WTC11 (cell line): ENCODE measurements around the gene ACIN1. TPM values are rescaled to one million over a fixed set of nuclear protein-coding genes. Genes with fewer than 3 reads are reported as not detected.

ENCODE experiments used
- ATAC-seq: fragments of 200-7000 bp; cut with Tn5 transposase; 2 replicates; pipeline ENCODE4 v1.10.0; 2021; ENCODE audit warnings: mild to moderate bottlenecking, moderate library complexity
- CTCF ChIA-PET: fragments of 300-600 bp; sonication (Branson Sonifier 250); formaldehyde crosslinking; loops from one replicate; lab custom pipeline; 2021; ENCODE audit warnings: antibody characterized with exemption; lab: Charles Lee
- POLR2A ChIA-PET: fragments of 350-600 bp; sonication (Branson Sonifier 250); formaldehyde crosslinking; loops from one replicate; lab custom pipeline; 2021; ENCODE audit warnings: antibody characterized with exemption; lab: Charles Lee
- DNase-seq: peaks from one replicate; pipeline ENCODE4 v3.0.0; 2021; ENCODE audit warnings: low spot score
- H3K27ac Mint-ChIP-seq: 2 replicates; pipeline ENCODE4 v1.8.0; 2021; ENCODE audit warnings: mixed read lengths
- H3K27me3 Mint-ChIP-seq: 2 replicates; pipeline ENCODE4 v1.8.0; 2021; ENCODE audit warnings: low read depth, mild to moderate bottlenecking, moderate library complexity, mixed read lengths
- H3K36me3 Mint-ChIP-seq: 2 replicates; pipeline ENCODE4 v1.8.0; 2021; ENCODE audit warnings: mixed read lengths
- H3K4me1 Mint-ChIP-seq: 2 replicates; pipeline ENCODE4 v1.8.0; 2022; ENCODE audit warnings: mixed read lengths
- H3K4me3 Mint-ChIP-seq: 2 replicates; pipeline ENCODE4 v1.8.0; 2021; ENCODE audit warnings: mild to moderate bottlenecking, moderate library complexity, mixed read lengths
- H3K9me3 Mint-ChIP-seq: 2 replicates; pipeline ENCODE4 v1.8.0; 2021; ENCODE audit warnings: mixed read lengths
- ATF1 ChIP-seq: sonication (generic); formaldehyde crosslinking; IDR thresholded peaks from 2 replicates; pipeline ENCODE4 v1.8.1; 2023; ENCODE audit warnings: mild to moderate bottlenecking, moderate library complexity, missing genetic modification reagents
- E2F5 ChIP-seq: sonication (generic); formaldehyde crosslinking; IDR thresholded peaks from 2 replicates; pipeline ENCODE4 v1.8.1; 2022; ENCODE audit warnings: mild to moderate bottlenecking, moderate library complexity, missing genetic modification reagents
- ESRRA ChIP-seq: sonication (generic); formaldehyde crosslinking; IDR thresholded peaks from 2 replicates; pipeline ENCODE4 v1.8.1; 2022; ENCODE audit warnings: mild to moderate bottlenecking, missing genetic modification reagents, borderline replicate concordance
- FOXK1 ChIP-seq: sonication (generic); formaldehyde crosslinking; IDR thresholded peaks from 2 replicates; pipeline ENCODE4 v1.8.0; 2022; ENCODE audit warnings: mild to moderate bottlenecking, moderate library complexity, missing genetic modification reagents
- FOXP4 ChIP-seq: sonication (generic); formaldehyde crosslinking; IDR thresholded peaks from 2 replicates; pipeline ENCODE4 v1.8.0; 2022; ENCODE audit warnings: mild to moderate bottlenecking, missing genetic modification reagents
- GABPB1 ChIP-seq: sonication (generic); formaldehyde crosslinking; IDR thresholded peaks from 2 replicates; pipeline ENCODE4 v1.8.1; 2023; ENCODE audit warnings: mild to moderate bottlenecking, missing genetic modification reagents
- HMGA2 ChIP-seq: fragments of 250-450 bp; sonication (Bioruptor Pico); IDR thresholded peaks from 2 replicates; pipeline ENCODE4 v1.4.0; 2021; ENCODE audit warnings: mild to moderate bottlenecking, moderate library complexity
- IRF2 ChIP-seq: sonication (generic); formaldehyde crosslinking; IDR thresholded peaks from 2 replicates; pipeline ENCODE4 v1.8.0; 2022; ENCODE audit warnings: low read depth, missing genetic modification reagents, borderline replicate concordance
- KAT7 ChIP-seq: sonication (generic); formaldehyde crosslinking; IDR thresholded peaks from 2 replicates; pipeline ENCODE4 v1.8.1; 2023; ENCODE audit warnings: missing genetic modification reagents, mild to moderate bottlenecking, borderline replicate concordance
- MYBL2 ChIP-seq: sonication (generic); formaldehyde crosslinking; IDR thresholded peaks from 2 replicates; pipeline ENCODE4 v1.8.1; 2023; ENCODE audit warnings: mild to moderate bottlenecking, moderate library complexity, missing genetic modification reagents
- NFE2L1 ChIP-seq: sonication (generic); formaldehyde crosslinking; IDR thresholded peaks from 2 replicates; pipeline ENCODE4 v1.8.1; 2023; ENCODE audit warnings: missing genetic modification reagents
- NR3C1 ChIP-seq: sonication (generic); formaldehyde crosslinking; conservative IDR thresholded peaks from 2 replicates; pipeline ENCODE4 v1.8.1; 2023; ENCODE audit warnings: low read depth, mild to moderate bottlenecking, missing genetic modification reagents
- PRDM15 ChIP-seq: sonication (generic); formaldehyde crosslinking; IDR thresholded peaks from 2 replicates; pipeline ENCODE4 v1.8.0; 2022; ENCODE audit warnings: missing genetic modification reagents
- PRRX2 ChIP-seq: fragments of 250-450 bp; sonication (Bioruptor Pico); IDR thresholded peaks from 2 replicates; pipeline ENCODE4 v1.8.0; 2021; ENCODE audit warnings: mild to moderate bottlenecking
- SMAD3 ChIP-seq: sonication (generic); formaldehyde crosslinking; IDR thresholded peaks from 2 replicates; pipeline ENCODE4 v1.8.0; 2022; ENCODE audit warnings: missing genetic modification reagents, mild to moderate bottlenecking, borderline replicate concordance
- SP1 ChIP-seq: sonication (generic); formaldehyde crosslinking; conservative IDR thresholded peaks from 2 replicates; pipeline ENCODE4 v1.8.1; 2022; ENCODE audit warnings: missing genetic modification reagents
- STAT6 ChIP-seq: sonication (generic); formaldehyde crosslinking; conservative IDR thresholded peaks from 2 replicates; pipeline ENCODE4 v1.8.1; 2023; ENCODE audit warnings: mild to moderate bottlenecking, low read depth, missing genetic modification reagents, moderate library complexity
- TEAD4 ChIP-seq: sonication (generic); formaldehyde crosslinking; IDR thresholded peaks from 2 replicates; pipeline ENCODE4 v1.8.0; 2022; ENCODE audit warnings: mild to moderate bottlenecking, missing genetic modification reagents
- ZBTB43 ChIP-seq: sonication (generic); formaldehyde crosslinking; IDR thresholded peaks from 2 replicates; pipeline ENCODE4 v1.8.1; 2023; ENCODE audit warnings: mild to moderate bottlenecking, missing genetic modification reagents
- ZNF121 ChIP-seq: sonication (generic); formaldehyde crosslinking; IDR thresholded peaks from 2 replicates; pipeline ENCODE4 v1.8.0; 2023; ENCODE audit warnings: missing genetic modification reagents
- ZNF219 ChIP-seq: sonication (generic); formaldehyde crosslinking; IDR thresholded peaks from 2 replicates; pipeline ENCODE4 v1.8.0; 2023; ENCODE audit warnings: missing genetic modification reagents, mild to moderate bottlenecking, borderline replicate concordance
- ZNF263 ChIP-seq: sonication (generic); formaldehyde crosslinking; IDR thresholded peaks from 2 replicates; pipeline ENCODE4 v1.8.1; 2022; ENCODE audit warnings: low read depth, mild to moderate bottlenecking, moderate library complexity, missing genetic modification reagents
- ZSCAN18 ChIP-seq: fragments of 250-450 bp; sonication (Bioruptor Pico); IDR thresholded peaks from 2 replicates; pipeline ENCODE4 v2.1.2; 2022; ENCODE audit warnings: mild to moderate bottlenecking, moderate library complexity
- total RNA-seq: library from RNA; stranded (reverse); gene quantifications from 3 replicates; pipeline ENCODE4 v1.2.3, GENCODE V29; 2021

The ACIN1 gene
- total RNA-seq, 1 experiment from 2014 or later: 229 TPM

- TF ChIP-seq E2F5 (CRISPR knock-in tag) (no peak), ZBTB43 (CRISPR knock-in tag) (no peak), PRRX2 (CRISPR knock-in tag) (no peak), ZNF121 (no peak), ATF1 (CRISPR knock-in tag) (no peak)
These were observed 46.9 kb upstream of the ACIN1 start (continued) for GRCh38 chr14:23141706-23142444.

GRCh38 chr14:23140371-23140770 lies 45.4 kb upstream of the ACIN1 start:
- no peaks in the 10 kb centered on the region for H3K4me1 Mint-ChIP-seq
- no peaks in the 10 kb centered on the region for H3K9me3 Mint-ChIP-seq
- peaks cover 74% of the 10 kb centered on the region for H3K36me3 Mint-ChIP-seq
- no peaks in the 10 kb centered on the region for H3K27me3 Mint-ChIP-seq
- 0 out of 2 replicates have a peak overlapping the region, but pooled peaks have one; percentile 40 for H3K27ac Mint-ChIP-seq
- ATAC-seq (no peak), DNase-seq (no peak)
- POLR2A ChIA-PET: no interaction called here
- no peak overlapping the region for H3K4me3 Mint-ChIP-seq
- CTCF ChIA-PET: interaction anchor here (1.0 to 1.5 kb wide), 2 partner anchors 19 to 72 kb away, joined by 3 to 6 read pairs; no protein-coding TSS in a partner anchor
- TF ChIP-seq NFE2L1 (CRISPR knock-in tag): no peak
- no peak for TF ChIP-seq FOXP4 (CRISPR knock-in tag)
- TF ChIP-seq ZSCAN18 (CRISPR knock-in tag): no peak
- TF ChIP-seq ATF1 (CRISPR knock-in tag): no peak
- TF ChIP-seq FOXK1 (CRISPR knock-in tag): no peak
- no peak for TF ChIP-seq ZNF121
- TF ChIP-seq MYBL2 (CRISPR knock-in tag): no peak
- no peak for TF ChIP-seq IRF2 (CRISPR knock-in tag)
- TF ChIP-seq KAT7 (CRISPR knock-in tag): no peak
- no peak for TF ChIP-seq TEAD4
- no peak for TF ChIP-seq SMAD3 (CRISPR knock-in tag)
- TF ChIP-seq ZNF263 (CRISPR knock-in tag): no peak
- TF ChIP-seq GABPB1 (CRISPR knock-in tag): no peak
- TF ChIP-seq ESRRA: no peak
- no peak for TF ChIP-seq ZNF219 (CRISPR knock-in tag)
- no peak for TF ChIP-seq PRDM15 (CRISPR knock-in tag)
- no peak for TF ChIP-seq HMGA2 (CRISPR knock-in tag)
- TF ChIP-seq STAT6 (CRISPR knock-in tag): no peak
- TF ChIP-seq SP1: no peak
- TF ChIP-seq NR3C1 (CRISPR knock-in tag): no peak
